Activated CD4-positive, alpha-beta T cell treated with anti-CD3 and anti-CD28 coated beads, Interleukin-2, amount 10 ng/mL, durations not matched to agents 7 days and 5 days (primary cell): ENCODE measurements around the gene KIFC3. TPM values are rescaled to one million over a fixed set of nuclear protein-coding genes. Genes with fewer than 3 reads are reported as not detected.
"Not testable (repeated sequence)": the region's sequence is repeated elsewhere in the genome, so short reads cannot be mapped to it uniquely, and the experiment has no call there.

Experiments
- CTCF ChIA-PET: fragments of 350-600 bp; sonication (Branson Sonifier 250); formaldehyde crosslinking; loops from one replicate; lab custom pipeline; 2021; ENCODE audit warnings: antibody characterized with exemption; lab: Charles Lee
- POLR2A ChIA-PET: fragments of 350-600 bp; sonication (Branson Sonifier 250); formaldehyde crosslinking; loops from one replicate; lab custom pipeline; 2021; ENCODE audit warnings: antibody characterized with exemption; lab: Charles Lee
- DNase-seq: peaks from one replicate; pipeline ENCODE4 v3.0.0-alpha.2; 2020
- H3K27ac Mint-ChIP-seq: one replicate; pipeline ENCODE4 v1.8.0; 2021; ENCODE audit warnings: mild to moderate bottlenecking, moderate library complexity, mixed read lengths
- H3K27me3 Mint-ChIP-seq: one replicate; pipeline ENCODE4 v1.8.0; 2021; ENCODE audit warnings: mixed read lengths
- H3K36me3 Mint-ChIP-seq: one replicate; pipeline ENCODE4 v1.8.0; 2021; ENCODE audit warnings: low read depth, mixed read lengths
- H3K4me1 Mint-ChIP-seq: one replicate; pipeline ENCODE4 v1.8.0; 2021; ENCODE audit warnings: mixed read lengths
- H3K4me3 Mint-ChIP-seq: one replicate; pipeline ENCODE4 v1.8.0; 2021; ENCODE audit warnings: mild to moderate bottlenecking, moderate library complexity, mixed read lengths
- H3K9me3 Mint-ChIP-seq: one replicate; pipeline ENCODE4 v1.8.0; 2021; ENCODE audit warnings: mixed read lengths
- total RNA-seq, 2 experiments: library from RNA; stranded (reverse); gene quantifications; one replicate each; pipeline ENCODE4 v1.2.3, GENCODE V29; 2021

Gene KIFC3
- total RNA-seq, 2 experiments from 2014 or later: not detected

DNA sequence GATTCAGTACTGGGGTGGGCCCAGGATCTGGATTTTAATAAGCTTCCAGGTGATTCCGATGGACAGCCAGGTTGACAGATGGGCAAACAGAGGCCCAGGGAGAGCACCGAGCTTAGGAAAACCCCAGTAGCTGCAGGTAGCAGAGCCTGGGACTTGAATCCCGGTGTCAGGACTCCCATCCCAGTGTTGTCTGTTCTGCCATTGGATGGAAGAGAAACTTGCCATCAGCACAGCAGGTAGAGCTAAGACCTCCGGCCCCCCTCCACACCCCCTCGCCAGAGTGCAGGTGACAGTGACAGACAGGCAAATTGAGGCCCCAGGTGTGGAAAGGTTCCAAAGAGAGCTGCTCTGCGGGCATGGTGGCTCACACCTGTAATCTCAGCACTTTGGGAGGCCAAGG lies 54.3 kb downstream of the KIFC3 start:
- Mint-ChIP-seq H3K4me3 (no peak overlapping the region), H3K4me1 (no peaks in the 10 kb centered on the region), H3K27me3 (no peaks in the 10 kb centered on the region), H3K9me3 (no peaks in the 10 kb centered on the region), H3K27ac (no peak overlapping the region), H3K36me3 (no peaks in the 10 kb centered on the region)
- DNase-seq: no peak
- ChIA-PET POLR2A (no interaction called here), CTCF (interaction anchor here (0.5 to 1.7 kb wide), 4 partner anchors 12 to 322 kb away, joined by 3 to 6 read pairs (median 3); no protein-coding TSS in a partner anchor)

DNA sequence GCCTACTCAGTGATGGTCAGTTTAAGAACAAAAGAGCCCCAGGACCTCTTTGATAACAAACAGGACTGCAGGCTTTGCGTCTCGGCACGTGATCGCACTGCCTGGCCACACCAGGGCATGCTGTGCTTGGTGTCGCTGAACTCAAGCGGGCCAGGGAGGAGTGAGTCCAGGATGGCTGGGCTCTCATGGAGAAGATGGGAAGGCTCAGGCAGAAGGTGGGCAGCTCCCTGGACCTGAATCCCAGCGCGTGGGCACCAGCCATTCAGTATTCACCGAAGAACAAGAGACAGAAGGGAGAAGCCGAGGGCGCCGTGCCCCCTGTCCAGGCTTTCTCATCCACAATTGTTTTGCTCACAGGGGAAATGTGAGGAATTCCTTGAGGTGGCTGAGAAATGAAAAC lies 54.8 kb downstream of the KIFC3 start:
- no peak for DNase-seq
- no peaks in the 10 kb centered on the region for H3K36me3 Mint-ChIP-seq
- H3K4me1 Mint-ChIP-seq: no peaks in the 10 kb centered on the region
- ChIA-PET CTCF (interaction anchor here (0.5 to 2.2 kb wide), 5 partner anchors 11 to 322 kb away, joined by 3 to 6 read pairs (median 3); no protein-coding TSS in a partner anchor), POLR2A (no interaction called here)
- no peaks in the 10 kb centered on the region for H3K9me3 Mint-ChIP-seq
- no peak overlapping the region for H3K4me3 Mint-ChIP-seq
- no peaks in the 10 kb centered on the region for H3K27me3 Mint-ChIP-seq
- no peak overlapping the region for H3K27ac Mint-ChIP-seq

DNA sequence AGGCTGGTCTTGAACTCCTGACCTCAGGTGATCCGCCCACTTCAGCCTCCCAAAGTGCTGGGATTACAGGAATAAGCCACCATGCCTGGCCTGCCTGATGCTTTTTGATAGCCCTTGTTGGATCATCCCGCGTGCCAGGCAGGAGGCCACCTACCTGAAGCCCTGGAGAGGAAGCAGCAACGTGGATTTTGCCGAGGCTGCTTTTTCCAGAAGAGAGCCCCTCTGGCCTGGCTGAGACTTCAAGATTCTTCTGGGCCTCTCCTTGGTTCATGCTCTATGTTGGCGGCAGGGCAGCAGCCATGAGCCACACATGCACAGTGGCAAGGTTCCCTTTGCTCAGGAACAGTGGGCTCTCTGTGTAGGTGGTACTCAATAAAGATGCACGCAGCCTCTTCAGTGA lies 55.2 kb downstream of the KIFC3 start:
- Mint-ChIP-seq H3K36me3 (no peaks in the 10 kb centered on the region), H3K9me3 (no peaks in the 10 kb centered on the region), H3K4me3 (no peak overlapping the region), H3K27ac (no peak overlapping the region), H3K27me3 (no peaks in the 10 kb centered on the region), H3K4me1 (no peaks in the 10 kb centered on the region)
- POLR2A ChIA-PET: no interaction called here
- DNase-seq: no peak
- CTCF ChIA-PET: interaction anchor here (2.2 kb wide), 1 partner anchor 11 kb away, joined by 5 read pairs; no protein-coding TSS in a partner anchor

- H3K4me3 Mint-ChIP-seq, H3K27me3 Mint-ChIP-seq, POLR2A ChIA-PET, DNase-seq, H3K36me3 Mint-ChIP-seq, H3K4me1 Mint-ChIP-seq, H3K27ac Mint-ChIP-seq, H3K9me3 Mint-ChIP-seq: not testable (repeated sequence)
- CTCF ChIA-PET: interaction anchor here (1.1 to 2.2 kb wide), 2 partner anchors 11 to 12 kb away, joined by 3 to 5 read pairs; partner anchors contain the start of gene KATNB1
Measured at GRCh38 chr16:57746316-57746715, 56.0 kb downstream of the KIFC3 start.

- Mint-ChIP-seq H3K27me3 (no peaks in the 10 kb centered on the region), H3K4me1 (no peaks in the 10 kb centered on the region), H3K27ac (no peak overlapping the region), H3K9me3 (no peaks in the 10 kb centered on the region), H3K4me3 (no peak overlapping the region), H3K36me3 (no peaks in the 10 kb centered on the region)
- ChIA-PET POLR2A (no interaction called here), CTCF (interaction anchor here (0.6 to 2.2 kb wide), 3 partner anchors 10 to 61 kb away, joined by 3 to 5 read pairs (median 3); partner anchors contain the start of gene KATNB1)
- DNase-seq: no peak
Measured at GRCh38 chr16:57745768-57746167, 56.5 kb downstream of the KIFC3 start.

- Mint-ChIP-seq H3K4me1 (no peaks in the 10 kb centered on the region), H3K27ac (no peak overlapping the region), H3K36me3 (no peaks in the 10 kb centered on the region), H3K27me3 (no peaks in the 10 kb centered on the region), H3K9me3 (no peaks in the 10 kb centered on the region), H3K4me3 (no peak overlapping the region)
- no peak for DNase-seq
- CTCF ChIA-PET: interaction anchor here (1.5 kb wide), 1 partner anchor 9 kb away, joined by 4 read pairs; the partner anchor contains the start of gene KATNB1
- POLR2A ChIA-PET: no interaction called here
Measured at GRCh38 chr16:57744642-57744903, 57.7 kb downstream of the KIFC3 start.

GRCh38 chr16:57743886-57744641 lies 58.2 kb downstream of the KIFC3 start:
- DNase-seq: no peak
- Mint-ChIP-seq H3K4me3 (no peak overlapping the region), H3K36me3 (no peaks in the 10 kb centered on the region), H3K27me3 (no peaks in the 10 kb centered on the region), H3K27ac (no peak overlapping the region), H3K9me3 (no peaks in the 10 kb centered on the region), H3K4me1 (no peaks in the 10 kb centered on the region)
- CTCF ChIA-PET: interaction anchor here (1.5 kb wide), 1 partner anchor 9 kb away, joined by 4 read pairs; the partner anchor contains the start of gene KATNB1
- POLR2A ChIA-PET: no interaction called here

- CTCF ChIA-PET: interaction anchor here (0.9 kb wide), 1 partner anchor 257 kb away, joined by 3 read pairs; the partner anchor contains the start of genes USB1 and ZNF319
- no peaks in the 10 kb centered on the region for H3K27me3 Mint-ChIP-seq
- no peak overlapping the region for H3K27ac Mint-ChIP-seq
- peaks cover 2% of the 10 kb centered on the region for H3K36me3 Mint-ChIP-seq
- POLR2A ChIA-PET: no interaction called here
- H3K4me3 Mint-ChIP-seq: no peak overlapping the region
- peaks cover 3% of the 10 kb centered on the region for H3K4me1 Mint-ChIP-seq
- no peak for DNase-seq
- H3K9me3 Mint-ChIP-seq: no peaks in the 10 kb centered on the region
Measured at GRCh38 chr16:57743458-57743857, 58.8 kb downstream of the KIFC3 start.

GRCh38 chr16:57742543-57742942 lies 59.7 kb downstream of the KIFC3 start:
- CTCF ChIA-PET: interaction anchor here (0.9 kb wide), 1 partner anchor 258 kb away, joined by 3 read pairs; the partner anchor contains the start of genes USB1 and ZNF319

DNA sequence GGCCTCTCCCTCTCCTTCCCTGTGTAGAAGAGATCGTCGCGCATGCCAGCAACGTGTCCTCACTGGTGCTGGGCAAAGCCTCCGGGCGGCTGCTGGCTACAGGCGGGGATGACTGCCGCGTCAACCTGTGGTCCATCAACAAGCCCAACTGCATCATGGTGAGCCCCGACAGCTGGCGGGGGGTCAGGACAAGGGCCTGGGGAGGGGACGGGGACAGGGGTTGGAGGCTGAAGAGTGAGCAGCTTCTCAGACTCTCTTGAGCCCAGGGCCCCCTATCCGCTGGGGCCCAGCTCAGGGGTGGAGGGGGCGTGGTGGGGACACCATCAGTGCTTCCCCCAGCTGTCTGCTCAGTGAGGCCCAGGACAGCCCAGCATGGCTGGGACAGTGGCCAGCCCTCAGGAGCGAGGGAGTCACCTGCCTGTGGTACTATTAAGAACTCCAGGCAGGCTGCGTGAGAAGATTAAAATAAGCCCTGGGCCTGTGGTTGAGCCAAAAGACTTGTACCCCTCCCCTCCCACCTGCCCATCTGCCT lies 60.6 kb downstream of the KIFC3 start:
- peaks cover 2% of the 10 kb centered on the region for H3K36me3 Mint-ChIP-seq
- no peaks in the 10 kb centered on the region for H3K9me3 Mint-ChIP-seq
- no peaks in the 10 kb centered on the region for H3K27me3 Mint-ChIP-seq
- ChIA-PET CTCF (no interaction called here), POLR2A (no interaction called here)
- H3K4me1 Mint-ChIP-seq: peaks cover 15% of the 10 kb centered on the region
- DNase-seq: no peak
- H3K27ac Mint-ChIP-seq: no peak overlapping the region
- no peak overlapping the region for H3K4me3 Mint-ChIP-seq

More at GRCh38 chr16:57742543-57742942, 59.7 kb downstream of the KIFC3 start:
- Mint-ChIP-seq H3K4me1 (peaks cover 7% of the 10 kb centered on the region), H3K27me3 (no peaks in the 10 kb centered on the region), H3K9me3 (no peaks in the 10 kb centered on the region), H3K4me3 (no peak overlapping the region), H3K27ac (no peak overlapping the region), H3K36me3 (peaks cover 2% of the 10 kb centered on the region)
- DNase-seq: no peak
- POLR2A ChIA-PET: no interaction called here

GRCh38 chr16:57740423-57741071 lies 61.7 kb downstream of the KIFC3 start:
- Mint-ChIP-seq H3K27ac (no peak overlapping the region), H3K27me3 (no peaks in the 10 kb centered on the region), H3K4me1 (peaks cover 23% of the 10 kb centered on the region), H3K9me3 (no peaks in the 10 kb centered on the region), H3K4me3 (no peak overlapping the region), H3K36me3 (peaks cover 3% of the 10 kb centered on the region)
- no peak for DNase-seq
- ChIA-PET CTCF (no interaction called here), POLR2A (no interaction called here)

DNA sequence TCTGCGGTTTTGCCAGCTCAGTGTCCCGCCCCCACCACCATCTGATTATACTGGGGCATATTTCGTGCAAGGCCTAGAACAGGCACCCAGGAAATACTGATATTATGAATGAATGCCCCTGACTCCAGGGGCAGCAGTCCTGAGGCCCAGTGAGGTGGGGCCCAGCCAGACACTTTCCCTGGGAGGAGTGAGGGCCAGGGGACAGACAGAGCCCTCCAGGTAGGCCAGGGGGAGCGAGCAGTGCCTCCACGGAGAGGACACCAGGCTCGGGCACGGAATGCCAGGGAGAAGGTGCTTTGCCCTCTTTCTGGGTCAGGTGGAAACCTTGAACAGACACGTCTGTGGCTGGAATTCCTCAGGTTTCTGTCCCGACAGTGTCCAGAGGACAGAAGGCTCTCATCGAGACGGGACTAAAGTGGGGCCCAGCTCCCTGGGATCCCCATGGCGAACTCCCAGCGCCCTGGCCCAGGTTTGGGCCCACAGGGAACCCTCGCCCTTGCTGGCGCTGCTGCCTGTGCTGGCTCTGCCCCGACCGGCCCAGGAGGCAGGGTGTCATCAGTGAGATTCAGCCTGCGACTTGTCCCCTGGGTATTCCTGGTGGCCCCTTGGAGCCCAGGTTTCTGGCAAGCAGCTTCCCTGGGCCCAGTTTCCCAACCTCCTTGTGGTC lies 62.4 kb downstream of the KIFC3 start:
- Mint-ChIP-seq H3K36me3 (peaks cover 5% of the 10 kb centered on the region), H3K4me3 (no peak overlapping the region), H3K9me3 (no peaks in the 10 kb centered on the region), H3K27me3 (no peaks in the 10 kb centered on the region), H3K27ac (no peak overlapping the region), H3K4me1 (peaks cover 25% of the 10 kb centered on the region)
- POLR2A ChIA-PET: no interaction called here
- no peak for DNase-seq
- CTCF ChIA-PET: no interaction called here
